ENCODE data around the gene GABRA5.
"Not testable (repeated sequence)": the region's sequence is repeated elsewhere in the genome, so short reads cannot be mapped to it uniquely, and the experiment has no call there.

- TF ChIP-seq CREB5 (CRISPR knock-in tag; IDR thresholded peaks at IDR 0.05; ENCODE audit: low read depth); GLIS3 (CRISPR knock-in tag; IDR thresholded peaks at IDR 0.05); ZFP3 (CRISPR knock-in tag; IDR thresholded peaks at IDR 0.05); PATZ1 (CRISPR knock-in tag; IDR thresholded peaks at IDR 0.05; ENCODE audit: borderline replicate concordance); CSRNP3 (CRISPR knock-in tag; IDR thresholded peaks at IDR 0.05); OSR1 (CRISPR knock-in tag; IDR thresholded peaks at IDR 0.05); SNAI2 (CRISPR knock-in tag; IDR thresholded peaks at IDR 0.05); TOX (CRISPR knock-in tag; IDR thresholded peaks at IDR 0.05; ENCODE audit: borderline replicate concordance); ZFP30 (CRISPR knock-in tag; IDR thresholded peaks at IDR 0.05); ZC3H10 (CRISPR knock-in tag; IDR thresholded peaks at IDR 0.05): not testable (repeated sequence)
Measured at GRCh38 chr15:26831191-26831590, 35.7 kb upstream of the GABRA5 start.

Measured in SK-N-SH treated with all-trans-retinoic acid at 6 μM for 48 hours (cell line).